A549 (cell line): ENCODE measurements around the gene HOXA2. TPM values are rescaled to one million over a fixed set of nuclear protein-coding genes. Genes with fewer than 3 reads are reported as not detected.

ENCODE experiments used
- BHLHE40 ChIP-seq: IDR thresholded peaks from 2 replicates; pipeline ENCODE4 v1.6.1; 2012; ENCODE audit warnings: low read depth, low read length, inconsistent platforms
- CBX8 ChIP-seq: fragments of 200-600 bp; sonication (generic); IDR thresholded peaks from 2 replicates; pipeline ENCODE4 v1.6.1; 2016
- CHD4 ChIP-seq: fragments of 200-600 bp; sonication (generic); IDR thresholded peaks from 2 replicates; pipeline ENCODE4 v1.6.1; 2016; ENCODE audit warnings: antibody characterized with exemption, mild to moderate bottlenecking, borderline replicate concordance
- FOSB ChIP-seq: fragments of 250-450 bp; sonication (Bioruptor Pico); IDR thresholded peaks from 2 replicates; pipeline ENCODE4 v1.5.0; 2020; ENCODE audit warnings: mild to moderate bottlenecking, moderate library complexity
- FOSL2 ChIP-seq, 2 experiments: fragments of 450-650 bp in 1 of 2; fragments of >200 bp in 1 of 2; sonication (Bioruptor Twin) in 1 of 2; formaldehyde crosslinking; IDR thresholded peaks; 2 replicates each; pipeline versions ENCODE4 v1.5.0 to v1.6.1; 2016 to 2020; ENCODE audit warnings: mild to moderate bottlenecking in 1 of 2, moderate library complexity in 1 of 2
- GATA3 ChIP-seq: IDR thresholded peaks from 2 replicates; pipeline ENCODE4 v1.6.1; 2012; ENCODE audit warnings: borderline replicate concordance
- HEYL ChIP-seq: fragments of 250-450 bp; sonication (Bioruptor Pico); IDR thresholded peaks from 2 replicates; pipeline ENCODE4 v1.8.0; 2021; ENCODE audit warnings: mild to moderate bottlenecking, moderate library complexity
- HOXA7 ChIP-seq: fragments of 250-450 bp; sonication (Bioruptor Pico); IDR thresholded peaks from 2 replicates; pipeline ENCODE4 v1.5.0; 2020; ENCODE audit warnings: mild to moderate bottlenecking, moderate library complexity
- HOXB13 ChIP-seq: fragments of 250-450 bp; sonication (Bioruptor Pico); IDR thresholded peaks from 2 replicates; pipeline ENCODE4 v1.5.0; 2020; ENCODE audit warnings: low read depth, mild to moderate bottlenecking, moderate library complexity
- KDM5A ChIP-seq: fragments of 200-600 bp; sonication (generic); IDR thresholded peaks from 2 replicates; pipeline ENCODE4 v1.6.1; 2016; ENCODE audit warnings: antibody characterized with exemption, mild to moderate bottlenecking
- MAFK ChIP-seq: fragments of 450-650 bp; IDR thresholded peaks from 2 replicates; pipeline ENCODE4 v1.6.1; 2014; ENCODE audit not compliant: partially characterized antibody
- NFE2L2 ChIP-seq: fragments of 150-350 bp; conservative IDR thresholded peaks from 2 replicates; pipeline ENCODE4 v1.6.1; 2014; ENCODE audit warnings: low read length
- NR3C1 ChIP-seq: fragments of >200 bp; sonication (Bioruptor Twin); formaldehyde crosslinking; IDR thresholded peaks from 3 replicates; pipeline ENCODE4 v1.6.1; 2017
- POLR2A ChIP-seq: IDR thresholded peaks from 2 replicates; pipeline ENCODE4 v1.6.1; 2012; ENCODE audit warnings: mild to moderate bottlenecking, low read length
- RAD21 ChIP-seq, 2 experiments: fragments of >200 bp in 1 of 2; sonication (Bioruptor Twin) in 1 of 2; formaldehyde crosslinking in 1 of 2; IDR thresholded peaks in 1 of 2; conservative IDR thresholded peaks in 1 of 2; 2 replicates in 1 of 2; 3 replicates in 1 of 2; pipeline ENCODE4 v1.6.1; 2012 to 2018; ENCODE audit warnings: inconsistent platforms in 1 of 2
- RFX5 ChIP-seq: fragments of 450-650 bp; IDR thresholded peaks from 2 replicates; pipeline ENCODE4 v1.7.1; 2014; ENCODE audit warnings: antibody characterized with exemption, mild to moderate bottlenecking, moderate library complexity
- RNF2 ChIP-seq: fragments of 200-600 bp; sonication (generic); IDR thresholded peaks from 2 replicates; pipeline ENCODE4 v1.6.1; 2016; ENCODE audit warnings: low read depth, mild to moderate bottlenecking, antibody characterized with exemption, moderate library complexity, borderline replicate concordance
- SMC3 ChIP-seq: fragments of >200 bp; sonication (Bioruptor Twin); formaldehyde crosslinking; IDR thresholded peaks from 3 replicates; pipeline ENCODE4 v1.6.1; 2018; ENCODE audit warnings: inconsistent platforms
- SREBF2 ChIP-seq: fragments of 450-650 bp; IDR thresholded peaks from 2 replicates; pipeline ENCODE4 v1.6.1; 2014; ENCODE audit warnings: mild to moderate bottlenecking, moderate library complexity
- TFCP2L1 ChIP-seq: fragments of 250-450 bp; sonication (Bioruptor Pico); IDR thresholded peaks from 2 replicates; pipeline ENCODE4 v1.5.0; 2021; ENCODE audit warnings: mild to moderate bottlenecking
- ZC3H11A ChIP-seq: fragments of 450-650 bp; IDR thresholded peaks from 2 replicates; pipeline ENCODE4 v1.6.1; 2014; ENCODE audit warnings: antibody characterized with exemption, mild to moderate bottlenecking
- polyA plus RNA-seq, 4 experiments: library from polyadenylated mRNA; depleted of rRNA in 3 of 4; stranded (reverse); fragments of >200 nt; fragmentation: RNase III in 1 of 4; extraction: RNeasy Plus Mini Kit Qiagen cat#74134 plus additional on column Dnase treatment in 1 of 4; gene quantifications; 2 replicates in 3 of 4; 3 replicates in 1 of 4; pipeline ENCODE4 v1.2.3, GENCODE V29; 2011 to 2017
- TF ChIP-seq, protein P1 (sequence below): IDR thresholded peaks from 2 replicates; pipeline ENCODE4 v1.6.1; 2012; ENCODE audit warnings: low read depth, borderline replicate concordance
- TF ChIP-seq, protein P2 (sequence below): IDR thresholded peaks from 2 replicates; pipeline ENCODE4 v1.6.1; 2012
- TF ChIP-seq, protein P3 (sequence below): IDR thresholded peaks from 2 replicates; pipeline ENCODE4 v1.6.1; 2012
- TF ChIP-seq, protein P4 (sequence below): fragments of 450-650 bp; IDR thresholded peaks from 2 replicates; pipeline ENCODE4 v1.6.1; 2014; ENCODE audit warnings: antibody characterized with exemption
- TF ChIP-seq, protein P5 (sequence below): fragments of 250-450 bp; sonication (Bioruptor Pico); IDR thresholded peaks from 2 replicates; pipeline ENCODE4 v1.5.0; 2021; ENCODE audit warnings: mild to moderate bottlenecking, moderate library complexity, borderline replicate concordance

Gene HOXA2
- polyA plus RNA-seq, 2 of the 4 experiments (the other 2 are of a cell fraction): 1.3 to 2.1 TPM

DNA sequence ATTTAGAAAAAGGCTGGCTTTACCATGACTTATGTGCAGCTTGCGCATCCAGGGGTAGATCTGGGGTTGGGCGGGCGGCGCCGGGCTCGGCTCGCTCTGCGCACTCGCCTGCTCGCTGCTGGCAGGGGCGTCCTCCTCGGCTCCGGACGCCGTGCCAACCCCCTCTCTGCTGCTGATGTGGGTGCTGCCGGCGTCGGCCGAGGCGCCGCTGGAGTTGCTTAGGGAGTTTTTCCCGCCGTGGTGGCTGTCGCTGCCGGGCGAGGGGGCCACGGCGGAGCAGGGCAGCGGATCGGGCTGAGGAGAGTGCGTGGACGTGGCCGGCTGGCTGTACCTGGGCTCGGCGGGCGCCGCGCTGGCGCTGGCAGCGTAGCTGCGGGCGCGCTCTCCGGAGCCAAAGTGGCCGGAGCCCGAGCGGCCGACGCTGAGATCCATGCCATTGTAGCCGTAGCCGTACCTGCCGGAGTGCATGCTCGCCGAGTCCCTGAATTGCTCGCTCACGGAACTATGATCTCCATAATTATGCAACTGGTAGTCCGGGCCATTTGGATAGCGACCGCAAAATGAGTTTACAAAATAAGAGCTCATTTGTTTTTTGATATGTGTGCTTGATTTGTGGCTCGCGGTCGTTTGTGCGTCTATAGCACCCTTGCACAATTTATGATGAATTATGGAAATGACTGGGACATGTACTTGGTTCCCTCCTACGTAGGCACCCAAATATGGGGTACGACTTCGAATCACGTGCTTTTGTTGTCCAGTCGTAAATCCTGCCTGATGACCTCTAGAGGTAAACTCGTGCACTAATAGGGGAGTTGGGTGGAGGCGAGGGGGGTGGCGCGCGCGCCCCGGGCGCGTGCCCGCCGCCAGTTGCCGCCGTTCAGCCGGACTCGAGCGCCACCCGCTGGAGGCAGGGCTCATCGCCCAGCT is 40.8 kb upstream of the HOXA2 start, which contains the start of gene HOXA5 (continued):
- TF ChIP-seq, protein P1, sequence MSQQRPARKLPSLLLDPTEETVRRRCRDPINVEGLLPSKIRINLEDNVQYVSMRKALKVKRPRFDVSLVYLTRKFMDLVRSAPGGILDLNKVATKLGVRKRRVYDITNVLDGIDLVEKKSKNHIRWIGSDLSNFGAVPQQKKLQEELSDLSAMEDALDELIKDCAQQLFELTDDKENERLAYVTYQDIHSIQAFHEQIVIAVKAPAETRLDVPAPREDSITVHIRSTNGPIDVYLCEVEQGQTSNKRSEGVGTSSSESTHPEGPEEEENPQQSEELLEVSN: no peak
- TF ChIP-seq FOSL2 (IDR thresholded peaks at IDR 0.05): no peak
- no peak for TF ChIP-seq FOSL2 (CRISPR knock-in tag; IDR thresholded peaks at IDR 0.05)
- no peak for TF ChIP-seq FOSB (CRISPR knock-in tag)
- 0 out of 2 replicates have a peak, but pooled peaks have one; percentile 51 for TF ChIP-seq KDM5A
- no peak for TF ChIP-seq GATA3
- TF ChIP-seq SMC3: peak; percentile 77
- TF ChIP-seq BHLHE40: peak; percentile 47
- TF ChIP-seq, protein P2, sequence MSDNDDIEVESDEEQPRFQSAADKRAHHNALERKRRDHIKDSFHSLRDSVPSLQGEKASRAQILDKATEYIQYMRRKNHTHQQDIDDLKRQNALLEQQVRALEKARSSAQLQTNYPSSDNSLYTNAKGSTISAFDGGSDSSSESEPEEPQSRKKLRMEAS: peak; percentile 74
- TF ChIP-seq HOXB13 (CRISPR knock-in tag): no peak
- TF ChIP-seq NFE2L2: no peak
- TF ChIP-seq, protein P3, sequence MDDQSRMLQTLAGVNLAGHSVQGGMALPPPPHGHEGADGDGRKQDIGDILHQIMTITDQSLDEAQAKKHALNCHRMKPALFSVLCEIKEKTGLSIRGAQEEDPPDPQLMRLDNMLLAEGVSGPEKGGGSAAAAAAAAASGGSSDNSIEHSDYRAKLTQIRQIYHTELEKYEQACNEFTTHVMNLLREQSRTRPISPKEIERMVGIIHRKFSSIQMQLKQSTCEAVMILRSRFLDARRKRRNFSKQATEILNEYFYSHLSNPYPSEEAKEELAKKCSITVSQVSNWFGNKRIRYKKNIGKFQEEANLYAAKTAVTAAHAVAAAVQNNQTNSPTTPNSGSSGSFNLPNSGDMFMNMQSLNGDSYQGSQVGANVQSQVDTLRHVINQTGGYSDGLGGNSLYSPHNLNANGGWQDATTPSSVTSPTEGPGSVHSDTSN: no peak
- no peak for TF ChIP-seq HOXA7 (CRISPR knock-in tag)
- TF ChIP-seq NR3C1: no peak
- TF ChIP-seq TFCP2L1 (CRISPR knock-in tag): no peak
- TF ChIP-seq RNF2: no peak
- TF ChIP-seq, protein P4, sequence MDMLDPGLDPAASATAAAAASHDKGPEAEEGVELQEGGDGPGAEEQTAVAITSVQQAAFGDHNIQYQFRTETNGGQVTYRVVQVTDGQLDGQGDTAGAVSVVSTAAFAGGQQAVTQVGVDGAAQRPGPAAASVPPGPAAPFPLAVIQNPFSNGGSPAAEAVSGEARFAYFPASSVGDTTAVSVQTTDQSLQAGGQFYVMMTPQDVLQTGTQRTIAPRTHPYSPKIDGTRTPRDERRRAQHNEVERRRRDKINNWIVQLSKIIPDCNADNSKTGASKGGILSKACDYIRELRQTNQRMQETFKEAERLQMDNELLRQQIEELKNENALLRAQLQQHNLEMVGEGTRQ: peak; percentile 79
- TF ChIP-seq HEYL (CRISPR knock-in tag): no peak
- TF ChIP-seq RFX5: no peak
- TF ChIP-seq, protein P5, sequence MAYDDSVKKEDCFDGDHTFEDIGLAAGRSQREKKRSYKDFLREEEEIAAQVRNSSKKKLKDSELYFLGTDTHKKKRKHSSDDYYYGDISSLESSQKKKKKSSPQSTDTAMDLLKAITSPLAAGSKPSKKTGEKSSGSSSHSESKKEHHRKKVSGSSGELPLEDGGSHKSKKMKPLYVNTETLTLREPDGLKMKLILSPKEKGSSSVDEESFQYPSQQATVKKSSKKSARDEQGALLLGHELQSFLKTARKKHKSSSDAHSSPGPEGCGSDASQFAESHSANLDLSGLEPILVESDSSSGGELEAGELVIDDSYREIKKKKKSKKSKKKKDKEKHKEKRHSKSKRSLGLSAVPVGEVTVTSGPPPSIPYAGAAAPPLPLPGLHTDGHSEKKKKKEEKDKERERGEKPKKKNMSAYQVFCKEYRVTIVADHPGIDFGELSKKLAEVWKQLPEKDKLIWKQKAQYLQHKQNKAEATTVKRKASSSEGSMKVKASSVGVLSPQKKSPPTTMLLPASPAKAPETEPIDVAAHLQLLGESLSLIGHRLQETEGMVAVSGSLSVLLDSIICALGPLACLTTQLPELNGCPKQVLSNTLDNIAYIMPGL (CRISPR knock-in tag): no peak
- TF ChIP-seq MAFK: no peak
- TF ChIP-seq ZC3H11A: no peak
- no peak for TF ChIP-seq POLR2A
- no peak for TF ChIP-seq SREBF2
- no peak for TF ChIP-seq CHD4
- no peak for TF ChIP-seq CBX8
- peak; percentile 73 to 91 for TF ChIP-seq RAD21 (conservative IDR thresholded peaks at IDR 0.05 in 1 of 2, IDR thresholded peaks at IDR 0.05 in 1 of 2)
